K562 (cell line): Measurements from ENCODE around the gene TAMALIN. TPM values are rescaled to one million over a fixed set of nuclear protein-coding genes. Genes with fewer than 3 reads are reported as not detected.

Source experiments
- EP300 ChIP-seq: IDR thresholded peaks from 2 replicates; pipeline ENCODE4 v1.6.1; 2012; ENCODE audit warnings: low read length, improper control_type of control experiment
- ERF ChIP-seq: fragments of 450-650 bp; formaldehyde crosslinking; IDR thresholded peaks from 2 replicates; pipeline ENCODE4 v1.4.0; 2020; ENCODE audit warnings: mild to moderate bottlenecking, mixed read lengths
- FOXP4 ChIP-seq: sonication (generic); formaldehyde crosslinking; IDR thresholded peaks from 2 replicates; pipeline ENCODE4 v1.8.0; 2022; ENCODE audit warnings: mild to moderate bottlenecking, missing genetic modification reagents, borderline replicate concordance
- LEF1 ChIP-seq: fragments of 450-650 bp; IDR thresholded peaks from 2 replicates; pipeline ENCODE4 v1.6.1; 2016; ENCODE audit warnings: mild to moderate bottlenecking
- SP2 ChIP-seq: IDR thresholded peaks from 2 replicates; pipeline ENCODE4 v1.6.1; 2011; ENCODE audit warnings: mild to moderate bottlenecking, low read depth, low read length, moderate library complexity; ENCODE audit not compliant: poor library complexity, severe bottlenecking; ENCODE audit errors: extremely low read depth
- TFE3 ChIP-seq: fragments of 450-650 bp; formaldehyde crosslinking; IDR thresholded peaks from 2 replicates; pipeline ENCODE4 v1.4.0; 2020; ENCODE audit warnings: mild to moderate bottlenecking, mixed read lengths
- ZC3H4 ChIP-seq: sonication (generic); formaldehyde crosslinking; IDR thresholded peaks from 2 replicates; pipeline ENCODE4 v1.9.0; 2021; ENCODE audit warnings: missing genetic modification reagents, borderline replicate concordance
- ZNF384 ChIP-seq: IDR thresholded peaks from 2 replicates; pipeline ENCODE4 v1.6.1; 2012; ENCODE audit warnings: low read depth, low read length, improper control_type of control experiment
- polyA plus RNA-seq, 8 experiments: library from polyadenylated mRNA; depleted of rRNA in 4 of 8; stranded (reverse) in 5 of 8; unstranded in 3 of 8; fragments of >200 nt; fragmentation: Nextera tagmentation in 2 of 8; fragmentation: Illumina TruSeq in 1 of 8; extraction: Ambion mirVana in 2 of 8; extraction: Trizol in 1 of 8; gene quantifications; 2 replicates each; pipeline versions ENCODE4 v1.2.1 to v1.2.3, GENCODE V29; 2011 to 2014; ENCODE audit warnings: inconsistent platforms in 1 of 8, missing spikeins in 1 of 8
- total RNA-seq, 7 experiments: library from RNA; depleted of rRNA in 6 of 7; stranded (reverse); fragments of >200 nt in 6 of 7; fragmentation: Illumina TruSeq in 2 of 7; extraction: Trizol in 2 of 7; gene quantifications; 2 replicates each; pipeline versions ENCODE4 v1.2.1 to v1.2.3, GENCODE V29; 2011 to 2021; ENCODE audit warnings: low replicate concordance in 1 of 7

The TAMALIN gene
- total and polyA plus RNA-seq, 9 of the 15 experiments (the other 6 are each of a cell fraction or from before 2014, with no cell fraction given) = 0.74 to 2.2 (median 1.5) TPM; not detected in 2

- no peak for TF ChIP-seq TFE3 (CRISPR knock-in tag)
- no peak for TF ChIP-seq ZNF384
- TF ChIP-seq EP300 = no peak
- TF ChIP-seq SP2 = no peak
- peak; percentile 73; the same call in 1 of the 2 replicates for TF ChIP-seq FOXP4 (CRISPR knock-in tag)
- no peak for TF ChIP-seq LEF1
- peak; percentile 46; the same call in 1 of the 2 replicates for TF ChIP-seq ZC3H4 (CRISPR knock-in tag)
- TF ChIP-seq ERF (CRISPR knock-in tag) = no peak
These were observed 43.5 kb downstream of the TAMALIN start (continued) for GRCh38 chr12:52050116-52050757.
